Stimulated activated CD4-positive, alpha-beta T cell treated with anti-CD3 and anti-CD28 coated beads, Interleukin-12 subunit alpha, Interleukin-12 subunit beta, amount 100 ng/mL, for 24 hours (primary cell): ENCODE data around the gene ATG4D.
A peak's percentile ranks its signal among the peaks of the same experiment; 100 is the strongest.

Source experiments
- DNase-seq, 2 experiments: peaks; one replicate each; pipeline ENCODE4 v3.0.0-alpha.2; 2020; ENCODE audit warnings: low read depth in 2 of 2

Gene ATG4D

GRCh38 chr19:10580979-10581631 lies 37.4 kb downstream of the ATG4D start:
- peak; percentile 75 to 90 for DNase-seq

GRCh38 chr19:10582091-10582490 lies 38.4 kb downstream of the ATG4D start:
- no peak for DNase-seq

GRCh38 chr19:10583036-10583776 lies 39.5 kb downstream of the ATG4D start:
- no peak for DNase-seq

GRCh38 chr19:10586396-10586795 lies 42.7 kb downstream of the ATG4D start:
- no peak for DNase-seq

GRCh38 chr19:10587022-10587838 lies 43.5 kb downstream of the ATG4D start, which contains the start of gene AP1M2:
TSS of gene AP1M2 (minus strand) at chr19:10587312. CDS start at chr19:10587231, 81 bp downstream.
- no peak for DNase-seq

GRCh38 chr19:10587839-10588150 lies 44.1 kb downstream of the ATG4D start:
- DNase-seq = no peak

- DNase-seq = no peak
Observed at GRCh38 chr19:10593148-10593547, 49.4 kb downstream of the ATG4D start.

- DNase-seq = no peak
Observed at GRCh38 chr19:10593820-10594637, 50.3 kb downstream of the ATG4D start.

GRCh38 chr19:10600149-10600548 lies 56.4 kb downstream of the ATG4D start:
- DNase-seq = no peak

GRCh38 chr19:10601999-10602329 lies 58.3 kb downstream of the ATG4D start:
- no peak for DNase-seq

- DNase-seq = peak; percentile 78 to 87
Observed at GRCh38 chr19:10602330-10603083, 58.8 kb downstream of the ATG4D start.
